ENCODE results near the gene ARMC5.
"Not testable (repeated sequence)": the region's sequence is repeated elsewhere in the genome, so short reads cannot be mapped to it uniquely, and the experiment has no call there.

ARMC5 gene

GRCh38 chr16:31501226-31501965 lies 42.1 kb downstream of the ARMC5 start:
- peaks cover 17% of the 10 kb centered on the region for H3K36me3 ChIP-seq (ENCODE audit: control insufficient read depth, insufficient read depth, low read length)
- H3K9ac ChIP-seq (ENCODE audit: low read depth, low read length), result no peak overlapping the region
- H3K9me3 ChIP-seq (ENCODE audit: control insufficient read depth, insufficient read depth, low read length), result no peaks in the 10 kb centered on the region
- H3K27me3 ChIP-seq (ENCODE audit: control insufficient read depth, insufficient read depth, low read length), result no peaks in the 10 kb centered on the region
- H3K4me3 ChIP-seq (ENCODE audit: low read depth, low read length), result no peak overlapping the region
- peaks cover 10% of the 10 kb centered on the region for H3K4me1 ChIP-seq (ENCODE audit: control insufficient read depth, insufficient read depth, low read length)

GRCh38 chr16:31501966-31502348 lies 42.7 kb downstream of the ARMC5 start:
- Histone ChIP-seq H3K4me1 (ENCODE audit: control insufficient read depth, insufficient read depth, low read length) (peaks cover 10% of the 10 kb centered on the region), H3K4me3 (ENCODE audit: low read depth, low read length) (no peak overlapping the region), H3K9ac (ENCODE audit: low read depth, low read length) (peak overlapping the region; percentile 41), H3K27me3 (ENCODE audit: control insufficient read depth, insufficient read depth, low read length) (no peaks in the 10 kb centered on the region), H3K9me3 (ENCODE audit: control insufficient read depth, insufficient read depth, low read length) (no peaks in the 10 kb centered on the region), H3K36me3 (ENCODE audit: control insufficient read depth, insufficient read depth, low read length) (peaks cover 13% of the 10 kb centered on the region)

- Histone ChIP-seq H3K27me3 (ENCODE audit: control insufficient read depth, insufficient read depth, low read length) (no peaks in the 10 kb centered on the region), H3K4me1 (ENCODE audit: control insufficient read depth, insufficient read depth, low read length) (peaks cover 12% of the 10 kb centered on the region), H3K9ac (ENCODE audit: low read depth, low read length) (no peak overlapping the region), H3K9me3 (ENCODE audit: control insufficient read depth, insufficient read depth, low read length) (no peaks in the 10 kb centered on the region), H3K4me3 (ENCODE audit: low read depth, low read length) (no peak overlapping the region), H3K36me3 (ENCODE audit: control insufficient read depth, insufficient read depth, low read length) (peaks cover 13% of the 10 kb centered on the region)
Measured at GRCh38 chr16:31502981-31503380, 43.7 kb downstream of the ARMC5 start.

- H3K4me3 ChIP-seq (ENCODE audit: low read depth, low read length); H3K9me3 ChIP-seq (ENCODE audit: control insufficient read depth, insufficient read depth, low read length); H3K27me3 ChIP-seq (ENCODE audit: control insufficient read depth, insufficient read depth, low read length); H3K9ac ChIP-seq (ENCODE audit: low read depth, low read length): not testable (repeated sequence)
- Histone ChIP-seq H3K4me1 (ENCODE audit: control insufficient read depth, insufficient read depth, low read length) (peaks cover 12% of the 10 kb centered on the region), H3K36me3 (ENCODE audit: control insufficient read depth, insufficient read depth, low read length) (peaks cover 12% of the 10 kb centered on the region)
Measured at GRCh38 chr16:31503555-31503954, 44.3 kb downstream of the ARMC5 start.

GRCh38 chr16:31504159-31504558 lies 44.9 kb downstream of the ARMC5 start:
- H3K27me3 ChIP-seq (ENCODE audit: control insufficient read depth, insufficient read depth, low read length), result no peaks in the 10 kb centered on the region
- no peak overlapping the region for H3K9ac ChIP-seq (ENCODE audit: low read depth, low read length)
- H3K9me3 ChIP-seq (ENCODE audit: control insufficient read depth, insufficient read depth, low read length), result no peaks in the 10 kb centered on the region
- peaks cover 12% of the 10 kb centered on the region for H3K4me1 ChIP-seq (ENCODE audit: control insufficient read depth, insufficient read depth, low read length)
- H3K36me3 ChIP-seq (ENCODE audit: control insufficient read depth, insufficient read depth, low read length), result peaks cover 11% of the 10 kb centered on the region
- no peak overlapping the region for H3K4me3 ChIP-seq (ENCODE audit: low read depth, low read length)

GRCh38 chr16:31505483-31505882 lies 46.2 kb downstream of the ARMC5 start:
- H3K4me1 ChIP-seq (ENCODE audit: control insufficient read depth, insufficient read depth, low read length), result peaks cover 12% of the 10 kb centered on the region

DNA sequence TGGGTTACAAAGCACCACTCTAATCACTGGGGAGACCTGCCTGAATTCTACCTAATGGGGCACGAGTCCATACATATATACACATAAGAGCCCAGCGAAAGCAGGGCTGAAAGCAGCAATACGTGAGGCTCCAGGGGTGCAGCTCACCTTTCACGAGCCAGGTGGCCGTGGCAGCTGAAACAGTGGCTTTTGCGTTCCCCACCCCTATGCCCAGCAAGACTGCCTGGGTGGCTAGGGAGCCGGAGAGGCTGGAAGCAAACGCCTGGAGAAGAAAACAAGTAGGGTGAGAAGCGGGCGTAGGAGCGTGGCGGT lies 48.3 kb downstream of the ARMC5 start:
- Histone ChIP-seq H3K36me3 (ENCODE audit: control insufficient read depth, insufficient read depth, low read length) (no peaks in the 10 kb centered on the region), H3K4me3 (ENCODE audit: low read depth, low read length) (peak overlapping the region; percentile 95), H3K9me3 (ENCODE audit: control insufficient read depth, insufficient read depth, low read length) (no peaks in the 10 kb centered on the region), H3K27me3 (ENCODE audit: control insufficient read depth, insufficient read depth, low read length) (no peaks in the 10 kb centered on the region), H3K4me1 (ENCODE audit: control insufficient read depth, insufficient read depth, low read length) (peaks cover 3% of the 10 kb centered on the region), H3K9ac (ENCODE audit: low read depth, low read length) (peak overlapping the region; percentile 96)

More at GRCh38 chr16:31505483-31505882, 46.2 kb downstream of the ARMC5 start:
- Histone ChIP-seq H3K27me3 (ENCODE audit: control insufficient read depth, insufficient read depth, low read length) (no peaks in the 10 kb centered on the region), H3K9ac (ENCODE audit: low read depth, low read length) (no peak overlapping the region), H3K9me3 (ENCODE audit: control insufficient read depth, insufficient read depth, low read length) (no peaks in the 10 kb centered on the region), H3K36me3 (ENCODE audit: control insufficient read depth, insufficient read depth, low read length) (no peaks in the 10 kb centered on the region), H3K4me3 (ENCODE audit: low read depth, low read length) (no peak overlapping the region)

- peaks cover 3% of the 10 kb centered on the region for H3K4me1 ChIP-seq (ENCODE audit: control insufficient read depth, insufficient read depth, low read length)
- H3K4me3 ChIP-seq (ENCODE audit: low read depth, low read length), result peak within 1 kb of the TSS; percentile 95
- no peaks in the 10 kb centered on the region for H3K9me3 ChIP-seq (ENCODE audit: control insufficient read depth, insufficient read depth, low read length)
- peak within 1 kb of the TSS; percentile 96 for H3K9ac ChIP-seq (ENCODE audit: low read depth, low read length)
- H3K27me3 ChIP-seq (ENCODE audit: control insufficient read depth, insufficient read depth, low read length), result no peaks in the 10 kb centered on the region
- no peaks in the 10 kb centered on the region for H3K36me3 ChIP-seq (ENCODE audit: control insufficient read depth, insufficient read depth, low read length)
Measured at GRCh38 chr16:31507929-31508705, 48.8 kb downstream of the ARMC5 start, which contains the start of gene RUSF1. Gene RUSF1, minus strand, starts transcription at chr16:31508391. Its CDS starts 18 bp downstream, at chr16:31508373.

GRCh38 chr16:31508706-31509195 lies 49.5 kb downstream of the ARMC5 start:
- H3K4me1 ChIP-seq (ENCODE audit: control insufficient read depth, insufficient read depth, low read length), result peaks cover 3% of the 10 kb centered on the region
- no peaks in the 10 kb centered on the region for H3K9me3 ChIP-seq (ENCODE audit: control insufficient read depth, insufficient read depth, low read length)
- peak overlapping the region; percentile 96 for H3K9ac ChIP-seq (ENCODE audit: low read depth, low read length)

GRCh38 chr16:31513126-31513525 lies 53.8 kb downstream of the ARMC5 start:
- H3K9me3 ChIP-seq (ENCODE audit: control insufficient read depth, insufficient read depth, low read length), result no peaks in the 10 kb centered on the region
- no peak overlapping the region for H3K9ac ChIP-seq (ENCODE audit: low read depth, low read length)
- H3K36me3 ChIP-seq (ENCODE audit: control insufficient read depth, insufficient read depth, low read length), result no peaks in the 10 kb centered on the region
- H3K4me1 ChIP-seq (ENCODE audit: control insufficient read depth, insufficient read depth, low read length), result peaks cover 3% of the 10 kb centered on the region
- H3K4me3 ChIP-seq (ENCODE audit: low read depth, low read length), result no peak overlapping the region
- H3K27me3 ChIP-seq (ENCODE audit: control insufficient read depth, insufficient read depth, low read length), result no peaks in the 10 kb centered on the region

More at GRCh38 chr16:31508706-31509195, 49.5 kb downstream of the ARMC5 start:
- Histone ChIP-seq H3K36me3 (ENCODE audit: control insufficient read depth, insufficient read depth, low read length) (no peaks in the 10 kb centered on the region), H3K4me3 (ENCODE audit: low read depth, low read length) (peak overlapping the region; percentile 95), H3K27me3 (ENCODE audit: control insufficient read depth, insufficient read depth, low read length) (no peaks in the 10 kb centered on the region)

DNA sequence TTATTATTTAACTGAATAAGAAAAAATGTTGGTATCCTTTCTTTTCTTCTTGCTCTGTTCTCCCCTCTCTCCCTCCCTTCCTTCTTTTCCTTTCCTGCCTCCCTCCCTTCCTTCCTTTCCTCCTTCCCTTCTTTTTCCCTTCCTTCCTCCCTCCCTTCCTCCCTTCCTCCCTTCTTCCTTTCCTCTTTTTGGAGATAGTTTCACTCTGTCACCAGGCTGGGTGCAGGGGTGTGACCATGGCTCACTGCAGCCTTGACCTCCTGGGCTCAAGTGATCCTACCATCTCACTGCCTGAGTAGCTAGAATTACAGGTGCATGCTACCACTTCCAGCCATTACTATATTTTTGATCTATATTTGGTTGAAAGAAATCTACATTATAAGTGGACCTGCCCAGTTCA lies 54.6 kb downstream of the ARMC5 start:
- H3K9ac ChIP-seq (ENCODE audit: low read depth, low read length), result no peak overlapping the region
- no peaks in the 10 kb centered on the region for H3K36me3 ChIP-seq (ENCODE audit: control insufficient read depth, insufficient read depth, low read length)
- H3K9me3 ChIP-seq (ENCODE audit: control insufficient read depth, insufficient read depth, low read length), result no peaks in the 10 kb centered on the region
- no peaks in the 10 kb centered on the region for H3K27me3 ChIP-seq (ENCODE audit: control insufficient read depth, insufficient read depth, low read length)
- H3K4me1 ChIP-seq (ENCODE audit: control insufficient read depth, insufficient read depth, low read length), result peaks cover 3% of the 10 kb centered on the region
- H3K4me3 ChIP-seq (ENCODE audit: low read depth, low read length), result no peak overlapping the region

All from iPS-15b (cell line).